Upper lobe of left lung (tissue), 4 donors: ENCODE results near the gene KCNJ9.

ENCODE experiments used
- CTCF ChIP-seq, 6 experiments: fragments of 450-650 bp in 4 of 6; fragments of 200-600 bp in 2 of 6; sonication (generic) in 2 of 6; IDR thresholded peaks; one replicate each; pipeline ENCODE4 v1.5.1; 2016 to 2019; ENCODE audit warnings: antibody characterized with exemption in 6 of 6
- EP300 ChIP-seq, 4 donors: sonication (generic); formaldehyde crosslinking; IDR thresholded peaks; one replicate each; pipeline ENCODE4 v1.5.1; 2017; ENCODE audit warnings: antibody characterized with exemption in 4 of 4, control low read depth in 2 of 4
- POLR2A ChIP-seq, 4 donors: fragments of 450-650 bp; IDR thresholded peaks; one replicate each; pipeline ENCODE4 v1.5.1; 2016 to 2017; ENCODE audit warnings: antibody characterized with exemption in 4 of 4, mild to moderate bottlenecking in 2 of 4
- POLR2AphosphoS5 ChIP-seq, 2 donors: sonication (generic); formaldehyde crosslinking; IDR thresholded peaks; one replicate each; pipeline ENCODE4 v1.5.1; 2017; ENCODE audit warnings: antibody characterized with exemption in 2 of 2

- TF ChIP-seq CTCF (IDR thresholded peaks at IDR 0.05): no peak
- TF ChIP-seq EP300 (IDR thresholded peaks at IDR 0.05): no peak
- no peak for TF ChIP-seq POLR2AphosphoS5 (IDR thresholded peaks at IDR 0.05)
- TF ChIP-seq POLR2A (IDR thresholded peaks at IDR 0.05): no peak
Observed at GRCh38 chr1:160128636-160129035, 47.3 kb downstream of the KCNJ9 start.
